Osteoblast (primary cell): ENCODE measurements around the gene PRKN. TPM values are rescaled to one million over a fixed set of nuclear protein-coding genes. Genes with fewer than 3 reads are reported as not detected.
A peak's percentile ranks its signal among the peaks of the same experiment; 100 is the strongest.

Source experiments
- DNase-seq: peaks from one replicate; pipeline ENCODE4 v3.0.0; 2011; ENCODE audit warnings: low spot score, mixed read lengths; ENCODE audit not compliant: insufficient read length; ENCODE audit errors: missing footprints
- H2AFZ ChIP-seq: 2 replicates; pipeline ENCODE4 v1.6.0; 2011; ENCODE audit warnings: mild to moderate bottlenecking, low read length
- H3K27ac ChIP-seq: 2 replicates; pipeline ENCODE4 v1.5.1; 2011; ENCODE audit warnings: mild to moderate bottlenecking, low read depth, low read length, moderate library complexity
- H3K27me3 ChIP-seq: 2 replicates; pipeline ENCODE4 v1.6.0; 2012; ENCODE audit warnings: mild to moderate bottlenecking, control low read depth, inconsistent platforms, low read length, moderate library complexity; ENCODE audit not compliant: insufficient read depth
- H3K36me3 ChIP-seq: 2 replicates; pipeline ENCODE4 v1.5.1; 2011; ENCODE audit warnings: mild to moderate bottlenecking, low read length, control low read depth, moderate library complexity; ENCODE audit not compliant: insufficient read depth
- H3K4me1 ChIP-seq: 2 replicates; pipeline ENCODE4 v1.5.1; 2011; ENCODE audit warnings: mild to moderate bottlenecking, low read length, control low read depth, moderate library complexity; ENCODE audit not compliant: insufficient read depth
- H3K4me2 ChIP-seq: 2 replicates; pipeline ENCODE4 v1.6.0; 2011; ENCODE audit warnings: mild to moderate bottlenecking, low read length; ENCODE audit not compliant: insufficient read depth
- H3K4me3 ChIP-seq: fragments of 200-600 bp; sonication (generic); 3 replicates; pipeline ENCODE4 v1.5.1; 2012; ENCODE audit warnings: mild to moderate bottlenecking, low read length, inconsistent platforms; ENCODE audit not compliant: insufficient read depth
- H3K79me2 ChIP-seq: 2 replicates; pipeline ENCODE4 v1.6.0; 2012; ENCODE audit warnings: mild to moderate bottlenecking, low read length, control low read depth, inconsistent platforms; ENCODE audit not compliant: insufficient read depth
- H3K9me3 ChIP-seq: 2 replicates; pipeline ENCODE4 v1.5.1; 2011; ENCODE audit warnings: low read depth, low read length, control low read depth
- H4K20me1 ChIP-seq: 2 replicates; pipeline ENCODE4 v1.6.0; 2012; ENCODE audit warnings: mild to moderate bottlenecking, low read length, control low read depth; ENCODE audit not compliant: insufficient read depth
- CTCF ChIP-seq: IDR thresholded peaks from 2 replicates; pipeline ENCODE4 v1.5.1; 2011; ENCODE audit warnings: mild to moderate bottlenecking, low read depth, low read length, moderate library complexity; ENCODE audit errors: extremely low read depth
- total RNA-seq: library from RNA; depleted of rRNA; stranded (reverse); fragments of >200 nt; gene quantifications from 2 replicates; pipeline ENCODE4 v1.2.3, GENCODE V29; 2012

The PRKN gene
- total RNA-seq, 1 donor, result 2.9 TPM

GRCh38 chr6:161748535-161749416, 978.8 kb downstream of the PRKN start:
- Histone ChIP-seq H3K27ac (no peak overlapping the region), H3K9me3 (no peaks in the 10 kb centered on the region), H2AFZ (no peak overlapping the region), H3K4me2 (no peak overlapping the region), H3K4me1 (no peaks in the 10 kb centered on the region), H3K79me2 (no peaks in the 10 kb centered on the region), H3K36me3 (no peaks in the 10 kb centered on the region), H3K27me3 (no peaks in the 10 kb centered on the region), H4K20me1 (no peaks in the 10 kb centered on the region), H3K4me3 (no peak overlapping the region)
- peak; percentile 14 for TF ChIP-seq CTCF
- no peak for DNase-seq

- Histone ChIP-seq H3K79me2 (no peaks in the 10 kb centered on the region), H3K27ac (no peak overlapping the region), H3K4me2 (no peak overlapping the region), H3K9me3 (peaks cover 3% of the 10 kb centered on the region), H3K4me1 (no peaks in the 10 kb centered on the region), H3K4me3 (no peak overlapping the region), H2AFZ (no peak overlapping the region), H3K27me3 (no peaks in the 10 kb centered on the region), H3K36me3 (no peaks in the 10 kb centered on the region), H4K20me1 (no peaks in the 10 kb centered on the region)
- no peak for TF ChIP-seq CTCF
- no peak for DNase-seq
These were observed 980.1 kb downstream of the PRKN start for GRCh38 chr6:161747506-161747905.

- H3K9me3 ChIP-seq, result peaks cover 3% of the 10 kb centered on the region
- no peak overlapping the region for H3K4me3 ChIP-seq
- H3K27ac ChIP-seq, result no peak overlapping the region
- H2AFZ ChIP-seq, result no peak overlapping the region
- no peaks in the 10 kb centered on the region for H4K20me1 ChIP-seq
- no peaks in the 10 kb centered on the region for H3K36me3 ChIP-seq
- H3K4me2 ChIP-seq, result no peak overlapping the region
- DNase-seq, result no peak
- H3K27me3 ChIP-seq, result no peaks in the 10 kb centered on the region
- H3K79me2 ChIP-seq, result no peaks in the 10 kb centered on the region
- no peaks in the 10 kb centered on the region for H3K4me1 ChIP-seq
- TF ChIP-seq CTCF, result no peak
These were observed 981.9 kb downstream of the PRKN start for GRCh38 chr6:161745594-161746141.

- Histone ChIP-seq H3K9me3 (peaks cover 3% of the 10 kb centered on the region), H3K36me3 (no peaks in the 10 kb centered on the region), H4K20me1 (no peaks in the 10 kb centered on the region), H3K4me2 (no peak overlapping the region), H3K79me2 (no peaks in the 10 kb centered on the region), H3K27ac (no peak overlapping the region), H3K4me1 (no peaks in the 10 kb centered on the region), H3K27me3 (no peaks in the 10 kb centered on the region), H3K4me3 (no peak overlapping the region), H2AFZ (no peak overlapping the region)
- no peak for DNase-seq
- TF ChIP-seq CTCF, result no peak
These were observed 982.4 kb downstream of the PRKN start for GRCh38 chr6:161745128-161745527.
